IPS DF 6.9 (cell line): ENCODE measurements around the gene HSF5.
"Not testable (repeated sequence)": the region's sequence is repeated elsewhere in the genome, so short reads cannot be mapped to it uniquely, and the experiment has no call there.

ENCODE experiments used
- DNase-seq: peaks from one replicate; pipeline ENCODE4 v3.0.0-alpha.2; 2013; ENCODE audit warnings: low read depth, low spot score
- H3K27ac ChIP-seq: one replicate; pipeline ENCODE4 v1.5.1; 2013; ENCODE audit warnings: low read length, control low read depth
- H3K27me3 ChIP-seq: 2 replicates; pipeline ENCODE4 v1.6.1; 2013; ENCODE audit warnings: mild to moderate bottlenecking, low read length; ENCODE audit not compliant: control insufficient read depth, insufficient read depth
- H3K36me3 ChIP-seq: 2 replicates; pipeline ENCODE4 v1.6.1; 2013; ENCODE audit warnings: low read length; ENCODE audit not compliant: control insufficient read depth, insufficient read depth
- H3K4me1 ChIP-seq: 2 replicates; pipeline ENCODE4 v1.6.1; 2013; ENCODE audit warnings: low read length; ENCODE audit not compliant: control insufficient read depth, insufficient read depth
- H3K4me3 ChIP-seq: 2 replicates; pipeline ENCODE4 v1.5.1; 2013; ENCODE audit warnings: mild to moderate bottlenecking, low read length
- H3K9me3 ChIP-seq: 2 replicates; pipeline ENCODE4 v1.6.1; 2013; ENCODE audit warnings: low read length, inconsistent platforms; ENCODE audit not compliant: control insufficient read depth, insufficient read depth
- WGBS: extraction: QIAGEN DNeasy Blood & Tissue Kit; methylation state at CpG from one replicate; pipeline ENCODE4 v1.1.7; 2013; ENCODE audit warnings: mixed read lengths, missing lambda C conversion rate; ENCODE audit not compliant: insufficient read length, insufficient coverage; 5-methylcytosine and 5-hydroxymethylcytosine counted together

HSF5 gene

DNA sequence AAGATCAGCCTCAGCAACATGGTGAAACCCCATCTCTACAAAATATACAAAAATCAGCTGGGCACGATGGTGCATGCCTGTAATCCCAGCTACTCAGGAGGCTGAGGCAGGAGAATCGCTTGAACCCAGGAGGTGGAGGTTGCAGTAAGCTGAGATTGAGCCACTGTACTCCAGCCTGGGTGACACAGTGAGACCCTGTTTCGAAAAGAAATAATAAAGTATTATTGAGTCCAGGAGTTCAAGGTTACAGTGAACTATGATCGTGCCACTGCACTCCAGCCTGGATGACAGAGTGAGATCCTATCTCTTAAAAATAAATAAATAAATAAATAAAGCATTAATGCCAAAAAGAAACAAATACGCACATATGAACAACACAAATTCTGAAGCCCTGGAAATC is 6.4 kb downstream of the HSF5 start:
- WGBS, result no CpG with 5 or more reads among the region's 5 CpGs
- not testable (repeated sequence) for H3K4me1 ChIP-seq, H3K36me3 ChIP-seq, H3K27ac ChIP-seq, H3K4me3 ChIP-seq, H3K27me3 ChIP-seq, DNase-seq, H3K9me3 ChIP-seq

DNA sequence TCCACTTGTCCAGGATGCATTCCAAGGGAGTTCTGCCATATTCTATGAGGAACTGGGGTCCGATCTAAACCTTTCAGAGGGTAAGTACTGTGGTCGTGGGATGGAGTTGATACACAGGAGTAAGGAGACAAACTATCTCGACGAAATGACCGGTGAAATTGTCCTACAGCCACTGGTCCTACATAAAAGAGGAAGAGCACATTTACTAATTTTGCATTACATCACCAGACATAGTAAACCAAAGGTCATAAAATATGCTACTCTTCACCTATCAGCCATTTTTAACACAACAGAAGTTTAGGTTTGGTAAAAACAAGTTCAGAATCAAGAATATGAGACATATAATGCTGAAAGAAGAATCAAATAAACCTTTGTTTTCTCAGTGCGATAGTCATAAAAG is 8.1 kb downstream of the HSF5 start:
- H3K27ac ChIP-seq, result no peak overlapping the region

DNA sequence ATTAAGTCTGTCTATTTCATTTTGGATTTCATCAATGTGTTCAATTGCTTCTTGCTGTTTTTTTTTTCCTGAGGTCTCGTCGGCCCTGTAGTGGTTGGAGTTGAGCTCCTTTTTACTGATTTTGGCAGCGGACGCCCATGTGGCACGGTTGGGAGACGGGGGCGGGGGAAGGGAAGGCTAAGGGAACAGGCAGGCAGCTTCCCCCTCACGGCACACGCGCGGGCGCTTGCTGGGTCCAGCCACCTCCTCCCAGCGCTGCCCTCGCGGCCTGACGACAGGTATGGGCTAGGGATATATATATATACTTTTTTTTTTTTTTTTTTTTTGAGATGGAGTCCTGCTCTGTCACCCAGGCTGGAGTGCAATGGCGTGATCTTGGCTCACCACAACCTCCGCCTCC is 11.4 kb downstream of the HSF5 start:
- Histone ChIP-seq H3K4me3 (no peak overlapping the region), H3K27ac (no peak overlapping the region), H3K27me3 (no peaks in the 10 kb centered on the region), H3K36me3 (no peaks in the 10 kb centered on the region), H3K9me3 (no peaks in the 10 kb centered on the region), H3K4me1 (no peaks in the 10 kb centered on the region)
- no CpG with 5 or more reads among the region's 18 CpGs for WGBS
- DNase-seq, result no peak

More for the DNA sequence above, 8.1 kb downstream of the HSF5 start:
- no peak for DNase-seq
- H3K9me3 ChIP-seq, result no peaks in the 10 kb centered on the region
- H3K36me3 ChIP-seq, result no peaks in the 10 kb centered on the region
- H3K4me1 ChIP-seq, result no peaks in the 10 kb centered on the region
- H3K27me3 ChIP-seq, result no peaks in the 10 kb centered on the region
- no peak overlapping the region for H3K4me3 ChIP-seq
- no CpG with 5 or more reads among the region's 6 CpGs for WGBS

DNA sequence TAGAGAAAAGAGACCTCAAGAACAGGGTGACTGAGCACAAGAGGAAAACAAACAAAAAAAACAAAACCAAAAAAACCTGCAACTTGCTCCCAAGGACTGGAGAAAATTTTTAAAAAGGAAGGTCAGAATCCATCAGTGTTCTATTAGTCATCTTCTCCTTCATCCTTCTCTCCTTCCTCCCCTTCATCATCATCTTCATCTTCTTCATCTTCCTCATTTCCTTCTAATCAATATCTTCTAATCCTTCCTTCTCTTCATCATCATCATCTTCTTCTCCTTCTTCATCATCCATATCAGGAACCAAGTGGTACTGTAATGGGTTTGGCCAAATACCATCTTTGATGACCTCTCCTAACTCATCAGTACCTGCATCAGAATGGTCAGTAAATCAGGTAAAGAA is 12.2 kb downstream of the HSF5 start:
- DNase-seq, result no peak
- H3K4me1 ChIP-seq, result no peaks in the 10 kb centered on the region
- no peaks in the 10 kb centered on the region for H3K27me3 ChIP-seq
- H3K9me3 ChIP-seq, result no peaks in the 10 kb centered on the region
- no peaks in the 10 kb centered on the region for H3K36me3 ChIP-seq
- H3K27ac ChIP-seq, result no peak overlapping the region
- no peak overlapping the region for H3K4me3 ChIP-seq

DNA sequence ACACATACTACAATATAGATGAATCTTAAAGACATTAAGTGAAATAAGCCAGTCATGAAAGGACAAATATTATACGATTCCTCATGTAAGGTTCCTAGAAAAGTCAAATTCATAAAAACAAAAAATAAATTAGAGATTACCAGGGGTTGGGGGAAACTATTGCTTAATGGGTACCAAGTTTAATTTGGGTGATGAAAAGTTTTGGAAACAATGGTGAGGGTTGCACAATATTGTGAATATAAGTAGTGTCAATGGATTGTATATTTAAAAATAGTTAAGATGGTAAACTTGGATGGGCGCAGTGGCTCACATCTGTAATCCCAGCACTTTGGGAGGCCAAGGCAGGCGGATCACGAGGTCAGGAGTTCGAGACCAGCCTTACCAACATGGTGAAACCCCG is 17.9 kb downstream of the HSF5 start:
- no CpG with 5 or more reads among the region's 6 CpGs for WGBS
- Histone ChIP-seq H3K4me1 (no peaks in the 10 kb centered on the region), H3K27me3 (no peaks in the 10 kb centered on the region), H3K4me3 (no peak overlapping the region), H3K27ac (no peak overlapping the region), H3K36me3 (no peaks in the 10 kb centered on the region), H3K9me3 (no peaks in the 10 kb centered on the region)
- no peak for DNase-seq

DNA sequence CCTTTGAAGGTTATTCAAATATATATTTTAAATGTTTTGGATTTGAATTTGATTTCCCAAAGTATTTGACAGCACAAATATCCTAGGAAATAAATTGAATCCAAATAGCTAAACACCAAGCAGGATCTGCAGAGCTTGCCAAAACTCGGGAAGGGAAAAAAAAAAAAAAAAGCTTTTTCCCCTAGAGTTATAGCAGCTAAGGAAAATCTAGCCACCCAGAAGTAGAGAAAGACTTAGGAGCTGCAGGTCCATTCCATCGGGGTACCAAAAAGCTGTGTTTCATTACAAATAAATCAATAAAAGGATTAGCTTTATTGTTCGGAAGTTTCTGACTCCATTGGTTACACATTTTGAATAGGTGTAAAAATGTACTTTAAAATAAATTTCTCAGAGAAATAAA is 19.3 kb downstream of the HSF5 start:
- Histone ChIP-seq H3K36me3 (no peaks in the 10 kb centered on the region), H3K4me1 (no peaks in the 10 kb centered on the region), H3K27me3 (no peaks in the 10 kb centered on the region), H3K4me3 (no peak overlapping the region), H3K9me3 (no peaks in the 10 kb centered on the region), H3K27ac (no peak overlapping the region)
- WGBS, result no CpG with 5 or more reads among the region's 3 CpGs
- DNase-seq, result no peak

DNA sequence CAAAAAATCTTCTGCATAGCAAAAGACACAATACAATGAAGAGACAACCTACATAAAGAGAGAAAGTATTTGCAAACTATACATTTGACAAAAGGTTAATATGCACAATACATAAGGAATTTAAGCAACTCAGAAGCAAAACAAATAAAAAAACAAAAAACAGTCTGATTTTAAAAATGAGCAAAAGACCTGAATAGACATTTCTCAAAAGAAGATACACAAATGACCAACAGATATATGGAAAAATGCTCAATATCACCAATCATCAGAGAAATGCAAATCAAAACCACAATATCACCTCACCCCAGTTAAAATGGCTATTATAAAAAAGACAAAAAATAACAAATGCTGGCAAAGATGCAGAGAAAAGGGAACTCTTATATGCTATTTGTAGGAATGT is 32.7 kb downstream of the HSF5 start:
- Histone ChIP-seq H3K27me3 (no peaks in the 10 kb centered on the region), H3K9me3 (no peaks in the 10 kb centered on the region), H3K4me1 (no peaks in the 10 kb centered on the region), H3K4me3 (no peak overlapping the region), H3K36me3 (no peaks in the 10 kb centered on the region), H3K27ac (no peak overlapping the region)
- no peak for DNase-seq

DNA sequence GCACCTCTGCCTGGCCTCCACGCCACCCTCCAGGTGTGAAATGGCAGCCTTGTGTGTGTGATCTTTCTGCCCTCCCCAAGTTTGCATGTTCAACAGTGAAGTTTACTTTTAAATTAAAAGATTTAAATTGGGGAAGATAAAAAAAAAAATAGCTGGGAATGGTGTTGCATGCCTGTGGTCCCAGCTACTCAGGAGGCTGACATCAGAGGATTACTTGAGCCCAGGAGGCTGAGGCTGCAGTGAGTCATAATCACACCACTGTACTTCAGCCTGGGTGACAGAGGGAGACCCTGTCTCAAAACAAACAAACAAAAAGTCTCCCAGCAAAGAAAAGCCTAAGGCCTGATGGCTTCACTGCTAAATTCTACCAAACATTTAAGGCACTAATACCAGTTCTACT is 35.5 kb downstream of the HSF5 start:
- no peak overlapping the region for H3K27ac ChIP-seq
- WGBS, result no CpG with 5 or more reads among the region's 1 CpG
- H3K36me3 ChIP-seq, result no peaks in the 10 kb centered on the region
- H3K9me3 ChIP-seq, result no peaks in the 10 kb centered on the region
- H3K4me3 ChIP-seq, result no peak overlapping the region
- no peak for DNase-seq
- no peaks in the 10 kb centered on the region for H3K27me3 ChIP-seq
- no peaks in the 10 kb centered on the region for H3K4me1 ChIP-seq

DNA sequence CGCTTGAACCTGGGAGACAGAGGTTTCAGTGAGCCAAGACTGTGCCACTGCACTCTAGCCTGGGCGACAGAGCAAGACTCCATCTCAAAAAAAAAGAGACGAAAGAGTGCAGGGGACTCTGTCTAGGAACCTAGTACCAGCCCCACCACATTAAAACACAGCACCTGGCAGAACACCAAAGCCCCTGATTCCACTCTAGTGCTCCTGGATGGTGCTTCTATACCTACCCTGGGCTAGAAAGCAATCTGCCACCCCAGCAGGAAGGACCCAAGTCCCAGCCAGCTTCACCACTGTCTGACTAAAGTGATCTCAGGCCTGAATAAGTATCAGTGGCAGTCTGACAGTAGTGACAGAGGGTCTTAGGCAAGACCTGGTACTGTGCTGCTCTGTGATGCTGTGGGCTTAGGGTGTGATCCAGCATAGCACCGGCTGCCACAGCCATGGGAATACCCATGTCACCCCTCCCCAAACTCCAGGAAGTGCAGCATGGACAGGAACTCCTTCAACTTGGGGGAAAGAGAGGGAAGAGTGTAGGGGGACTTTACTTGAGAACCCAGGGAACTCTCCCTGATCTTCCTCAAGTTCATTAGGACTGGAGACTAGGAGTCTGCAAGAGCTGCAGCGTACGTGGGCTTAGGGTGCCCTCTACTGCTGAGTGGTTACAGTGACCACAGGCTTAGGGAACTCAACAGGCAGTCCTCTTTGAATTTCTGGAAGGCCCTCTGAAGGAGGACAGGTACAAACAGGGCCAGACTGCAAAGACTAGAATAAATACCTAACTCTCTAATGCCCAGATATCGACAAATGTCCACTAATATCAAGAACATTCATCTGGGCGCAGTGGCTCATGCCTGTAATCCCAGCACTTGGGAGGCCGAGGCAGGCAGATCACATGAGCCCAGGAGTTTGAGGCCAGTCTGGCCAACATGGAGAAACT is 40.9 kb downstream of the HSF5 start:
- peak; percentile 92 for DNase-seq
- H3K27me3 ChIP-seq, result no peaks in the 10 kb centered on the region
- no peaks in the 10 kb centered on the region for H3K9me3 ChIP-seq
- H3K36me3 ChIP-seq, result no peaks in the 10 kb centered on the region
- no CpG with 5 or more reads among the region's 9 CpGs for WGBS
- H3K4me1 ChIP-seq, result peaks cover 3% of the 10 kb centered on the region; the same call in 1 of the 2 replicates
- no peak overlapping the region for H3K27ac ChIP-seq
- no peak overlapping the region for H3K4me3 ChIP-seq

DNA sequence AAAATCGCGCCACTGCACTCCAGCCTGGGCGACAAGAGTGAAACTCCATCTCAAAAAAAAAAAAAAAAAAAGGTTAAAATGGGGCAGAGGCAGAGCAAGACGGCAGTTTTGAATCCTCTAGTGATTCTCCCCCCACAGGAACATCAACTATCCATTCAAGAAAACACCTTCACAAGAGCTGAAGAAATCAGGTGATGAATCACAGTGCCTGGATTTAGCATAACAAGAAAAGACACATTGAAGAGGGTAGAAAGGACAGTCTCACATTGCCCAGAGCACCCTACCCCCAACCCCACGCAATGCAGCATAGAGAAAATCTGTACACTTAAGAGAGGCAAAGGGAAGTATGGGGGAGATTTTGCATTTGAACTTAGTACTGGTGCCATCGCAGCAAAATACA is 42.1 kb downstream of the HSF5 start:
- Histone ChIP-seq H3K4me1 (peaks cover 3% of the 10 kb centered on the region; the same call in 1 of the 2 replicates), H3K4me3 (no peak overlapping the region), H3K36me3 (no peaks in the 10 kb centered on the region), H3K27me3 (no peaks in the 10 kb centered on the region), H3K9me3 (no peaks in the 10 kb centered on the region), H3K27ac (no peak overlapping the region)
- no CpG with 5 or more reads among the region's 6 CpGs for WGBS
- peak; percentile 16 for DNase-seq

DNA sequence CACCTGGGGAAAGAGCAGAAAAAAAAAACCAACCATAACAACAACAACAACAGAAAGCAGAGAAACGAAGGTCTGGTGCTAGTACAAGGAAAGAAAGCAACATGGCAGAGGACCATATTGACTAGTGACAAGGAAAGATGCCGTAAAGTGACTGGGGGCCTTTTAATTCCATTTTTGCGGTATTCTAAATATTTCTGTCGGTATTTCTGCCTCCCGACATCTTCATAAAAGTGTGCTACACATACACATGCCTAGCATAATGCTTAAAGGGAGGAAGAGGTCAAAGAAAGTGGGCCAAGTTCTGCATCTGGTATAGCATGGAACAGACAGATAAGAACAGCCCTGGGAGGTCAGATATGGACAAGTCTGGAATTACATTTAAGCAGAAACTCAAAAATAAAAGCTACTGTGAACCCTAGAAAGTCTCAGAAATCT is 51.4 kb downstream of the HSF5 start:
- H3K27ac ChIP-seq, result no peak overlapping the region
- no peaks in the 10 kb centered on the region for H3K27me3 ChIP-seq
- no peaks in the 10 kb centered on the region for H3K36me3 ChIP-seq
- H3K9me3 ChIP-seq, result no peaks in the 10 kb centered on the region
- H3K4me3 ChIP-seq, result no peak overlapping the region
- DNase-seq, result no peak
- WGBS, result no CpG with 5 or more reads among the region's 5 CpGs
- H3K4me1 ChIP-seq, result no peaks in the 10 kb centered on the region
